ENCODE measurements around the gene PACRG.

Gene PACRG

GRCh38 chr6:163333701-163334663 lies 606.2 kb downstream of the PACRG start:
- no peak for DNase-seq (ENCODE audit: low read depth in 2 of 2)

GRCh38 chr6:163335056-163335455 lies 607.3 kb downstream of the PACRG start:
- no peak for DNase-seq (ENCODE audit: low read depth in 2 of 2)

- DNase-seq (ENCODE audit: low read depth in 2 of 2) = no peak
Measured at GRCh38 chr6:163335671-163336545, 608.1 kb downstream of the PACRG start.

- no peak for DNase-seq (ENCODE audit: low read depth in 2 of 2)
Measured at GRCh38 chr6:163336961-163337360, 609.2 kb downstream of the PACRG start.

GRCh38 chr6:163337958-163338357 lies 610.2 kb downstream of the PACRG start:
- no peak for DNase-seq (ENCODE audit: low read depth in 2 of 2)

GRCh38 chr6:163338671-163339405 lies 611.1 kb downstream of the PACRG start:
- no peak for DNase-seq (ENCODE audit: low read depth in 2 of 2)

- DNase-seq (ENCODE audit: low read depth in 2 of 2) = no peak
Measured at GRCh38 chr6:163339466-163339865, 611.7 kb downstream of the PACRG start.

GRCh38 chr6:163340201-163340887 lies 612.6 kb downstream of the PACRG start:
- no peak for DNase-seq (ENCODE audit: low read depth in 2 of 2)

- no peak for DNase-seq (ENCODE audit: low read depth in 2 of 2)
Measured at GRCh38 chr6:163341224-163342061, 613.7 kb downstream of the PACRG start.

GRCh38 chr6:163342571-163343539 lies 615.1 kb downstream of the PACRG start:
- DNase-seq (ENCODE audit: low read depth in 2 of 2) = no peak

- no peak for DNase-seq (ENCODE audit: low read depth in 2 of 2)
Measured at GRCh38 chr6:163343609-163344008, 615.8 kb downstream of the PACRG start.

GRCh38 chr6:163344411-163344810 lies 616.6 kb downstream of the PACRG start:
- DNase-seq (ENCODE audit: low read depth in 2 of 2) = no peak

GRCh38 chr6:163345931-163346330 lies 618.2 kb downstream of the PACRG start:
- DNase-seq (ENCODE audit: low read depth in 2 of 2) = no peak

GRCh38 chr6:163346497-163346961 lies 618.8 kb downstream of the PACRG start:
- DNase-seq (ENCODE audit: low read depth in 2 of 2) = no peak

GRCh38 chr6:163347021-163347446 lies 619.3 kb downstream of the PACRG start:
- no peak for DNase-seq (ENCODE audit: low read depth in 2 of 2)

- no peak for DNase-seq (ENCODE audit: low read depth in 2 of 2)
Measured at GRCh38 chr6:163348789-163349680, 621.3 kb downstream of the PACRG start.

GRCh38 chr6:163349696-163350095 lies 621.9 kb downstream of the PACRG start:
- DNase-seq (ENCODE audit: low read depth in 2 of 2) = no peak

GRCh38 chr6:163351013-163351412 lies 623.2 kb downstream of the PACRG start:
- no peak for DNase-seq (ENCODE audit: low read depth in 2 of 2)
